ENCODE measurements around the gene COPG1. TPM values are rescaled to one million over a fixed set of nuclear protein-coding genes. Genes with fewer than 3 reads are reported as not detected.

COPG1 gene
- total and polyA plus RNA-seq, 2 of the 13 experiments (the other 11 are each of a cell fraction or from before 2014, with no cell fraction given) = 98.6 to 166 TPM

DNA sequence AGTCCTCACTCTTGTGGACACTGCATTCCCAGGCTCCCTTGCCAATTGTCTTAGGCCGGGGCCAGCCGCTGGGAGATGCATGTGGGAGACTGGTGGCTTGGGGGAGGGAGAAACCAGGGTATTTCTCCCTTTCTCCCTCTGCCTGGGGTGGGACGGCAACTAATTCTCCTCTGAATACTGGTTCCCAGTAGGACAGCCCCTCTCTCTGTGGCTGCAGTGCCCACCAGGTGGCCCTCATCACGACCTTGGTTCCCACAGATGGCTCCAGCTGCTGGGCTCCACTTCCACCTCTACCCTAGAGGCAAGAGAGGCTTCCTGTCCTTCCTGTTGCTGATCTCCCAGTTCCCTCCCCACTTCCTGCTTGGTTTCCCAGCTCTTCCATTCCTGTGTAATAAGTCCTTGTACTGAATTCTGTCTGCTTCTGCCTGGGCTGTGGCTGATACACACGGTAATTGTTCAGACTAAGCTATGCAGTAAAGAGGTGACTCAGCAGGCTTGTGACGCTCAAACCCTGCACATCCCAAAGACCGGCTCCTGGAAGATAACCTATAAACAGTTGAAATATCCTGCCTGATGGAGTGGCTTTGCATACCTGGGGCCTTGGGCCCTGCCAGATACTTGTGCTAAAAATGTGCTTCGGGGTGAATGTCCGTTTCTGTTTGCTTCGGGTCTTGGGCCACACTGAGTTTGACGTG lies 20.4 kb upstream of the COPG1 start (continued):
- TF ChIP-seq, protein P1, sequence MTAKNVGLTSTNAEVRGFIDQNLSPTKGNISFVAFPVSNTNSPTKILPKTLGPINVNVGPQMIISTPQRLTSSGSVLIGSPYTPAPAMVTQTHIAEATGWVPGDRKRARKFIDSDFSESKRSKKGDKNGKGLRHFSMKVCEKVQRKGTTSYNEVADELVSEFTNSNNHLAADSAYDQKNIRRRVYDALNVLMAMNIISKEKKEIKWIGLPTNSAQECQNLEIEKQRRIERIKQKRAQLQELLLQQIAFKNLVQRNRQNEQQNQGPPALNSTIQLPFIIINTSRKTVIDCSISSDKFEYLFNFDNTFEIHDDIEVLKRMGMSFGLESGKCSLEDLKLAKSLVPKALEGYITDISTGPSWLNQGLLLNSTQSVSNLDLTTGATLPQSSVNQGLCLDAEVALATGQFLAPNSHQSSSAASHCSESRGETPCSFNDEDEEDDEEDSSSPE (CRISPR knock-in tag; IDR thresholded peaks at IDR 0.05) = no peak
- no peak for TF ChIP-seq TBP (CRISPR knock-in tag; IDR thresholded peaks at IDR 0.05)
- TF ChIP-seq, protein P2, sequence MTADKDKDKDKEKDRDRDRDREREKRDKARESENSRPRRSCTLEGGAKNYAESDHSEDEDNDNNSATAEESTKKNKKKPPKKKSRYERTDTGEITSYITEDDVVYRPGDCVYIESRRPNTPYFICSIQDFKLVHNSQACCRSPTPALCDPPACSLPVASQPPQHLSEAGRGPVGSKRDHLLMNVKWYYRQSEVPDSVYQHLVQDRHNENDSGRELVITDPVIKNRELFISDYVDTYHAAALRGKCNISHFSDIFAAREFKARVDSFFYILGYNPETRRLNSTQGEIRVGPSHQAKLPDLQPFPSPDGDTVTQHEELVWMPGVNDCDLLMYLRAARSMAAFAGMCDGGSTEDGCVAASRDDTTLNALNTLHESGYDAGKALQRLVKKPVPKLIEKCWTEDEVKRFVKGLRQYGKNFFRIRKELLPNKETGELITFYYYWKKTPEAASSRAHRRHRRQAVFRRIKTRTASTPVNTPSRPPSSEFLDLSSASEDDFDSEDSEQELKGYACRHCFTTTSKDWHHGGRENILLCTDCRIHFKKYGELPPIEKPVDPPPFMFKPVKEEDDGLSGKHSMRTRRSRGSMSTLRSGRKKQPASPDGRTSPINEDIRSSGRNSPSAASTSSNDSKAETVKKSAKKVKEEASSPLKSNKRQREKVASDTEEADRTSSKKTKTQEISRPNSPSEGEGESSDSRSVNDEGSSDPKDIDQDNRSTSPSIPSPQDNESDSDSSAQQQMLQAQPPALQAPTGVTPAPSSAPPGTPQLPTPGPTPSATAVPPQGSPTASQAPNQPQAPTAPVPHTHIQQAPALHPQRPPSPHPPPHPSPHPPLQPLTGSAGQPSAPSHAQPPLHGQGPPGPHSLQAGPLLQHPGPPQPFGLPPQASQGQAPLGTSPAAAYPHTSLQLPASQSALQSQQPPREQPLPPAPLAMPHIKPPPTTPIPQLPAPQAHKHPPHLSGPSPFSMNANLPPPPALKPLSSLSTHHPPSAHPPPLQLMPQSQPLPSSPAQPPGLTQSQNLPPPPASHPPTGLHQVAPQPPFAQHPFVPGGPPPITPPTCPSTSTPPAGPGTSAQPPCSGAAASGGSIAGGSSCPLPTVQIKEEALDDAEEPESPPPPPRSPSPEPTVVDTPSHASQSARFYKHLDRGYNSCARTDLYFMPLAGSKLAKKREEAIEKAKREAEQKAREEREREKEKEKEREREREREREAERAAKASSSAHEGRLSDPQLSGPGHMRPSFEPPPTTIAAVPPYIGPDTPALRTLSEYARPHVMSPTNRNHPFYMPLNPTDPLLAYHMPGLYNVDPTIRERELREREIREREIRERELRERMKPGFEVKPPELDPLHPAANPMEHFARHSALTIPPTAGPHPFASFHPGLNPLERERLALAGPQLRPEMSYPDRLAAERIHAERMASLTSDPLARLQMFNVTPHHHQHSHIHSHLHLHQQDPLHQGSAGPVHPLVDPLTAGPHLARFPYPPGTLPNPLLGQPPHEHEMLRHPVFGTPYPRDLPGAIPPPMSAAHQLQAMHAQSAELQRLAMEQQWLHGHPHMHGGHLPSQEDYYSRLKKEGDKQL (CRISPR knock-in tag; IDR thresholded peaks at IDR 0.05; ENCODE audit: low read depth) = no peak
- TF ChIP-seq, protein P3, sequence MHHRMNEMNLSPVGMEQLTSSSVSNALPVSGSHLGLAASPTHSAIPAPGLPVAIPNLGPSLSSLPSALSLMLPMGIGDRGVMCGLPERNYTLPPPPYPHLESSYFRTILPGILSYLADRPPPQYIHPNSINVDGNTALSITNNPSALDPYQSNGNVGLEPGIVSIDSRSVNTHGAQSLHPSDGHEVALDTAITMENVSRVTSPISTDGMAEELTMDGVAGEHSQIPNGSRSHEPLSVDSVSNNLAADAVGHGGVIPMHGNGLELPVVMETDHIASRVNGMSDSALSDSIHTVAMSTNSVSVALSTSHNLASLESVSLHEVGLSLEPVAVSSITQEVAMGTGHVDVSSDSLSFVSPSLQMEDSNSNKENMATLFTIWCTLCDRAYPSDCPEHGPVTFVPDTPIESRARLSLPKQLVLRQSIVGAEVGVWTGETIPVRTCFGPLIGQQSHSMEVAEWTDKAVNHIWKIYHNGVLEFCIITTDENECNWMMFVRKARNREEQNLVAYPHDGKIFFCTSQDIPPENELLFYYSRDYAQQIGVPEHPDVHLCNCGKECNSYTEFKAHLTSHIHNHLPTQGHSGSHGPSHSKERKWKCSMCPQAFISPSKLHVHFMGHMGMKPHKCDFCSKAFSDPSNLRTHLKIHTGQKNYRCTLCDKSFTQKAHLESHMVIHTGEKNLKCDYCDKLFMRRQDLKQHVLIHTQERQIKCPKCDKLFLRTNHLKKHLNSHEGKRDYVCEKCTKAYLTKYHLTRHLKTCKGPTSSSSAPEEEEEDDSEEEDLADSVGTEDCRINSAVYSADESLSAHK (CRISPR knock-in tag; IDR thresholded peaks at IDR 0.05; ENCODE audit: borderline replicate concordance) = no peak
- TF ChIP-seq, protein P4, sequence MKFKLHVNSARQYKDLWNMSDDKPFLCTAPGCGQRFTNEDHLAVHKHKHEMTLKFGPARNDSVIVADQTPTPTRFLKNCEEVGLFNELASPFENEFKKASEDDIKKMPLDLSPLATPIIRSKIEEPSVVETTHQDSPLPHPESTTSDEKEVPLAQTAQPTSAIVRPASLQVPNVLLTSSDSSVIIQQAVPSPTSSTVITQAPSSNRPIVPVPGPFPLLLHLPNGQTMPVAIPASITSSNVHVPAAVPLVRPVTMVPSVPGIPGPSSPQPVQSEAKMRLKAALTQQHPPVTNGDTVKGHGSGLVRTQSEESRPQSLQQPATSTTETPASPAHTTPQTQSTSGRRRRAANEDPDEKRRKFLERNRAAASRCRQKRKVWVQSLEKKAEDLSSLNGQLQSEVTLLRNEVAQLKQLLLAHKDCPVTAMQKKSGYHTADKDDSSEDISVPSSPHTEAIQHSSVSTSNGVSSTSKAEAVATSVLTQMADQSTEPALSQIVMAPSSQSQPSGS (CRISPR knock-in tag; IDR thresholded peaks at IDR 0.05) = no peak
- TF ChIP-seq, protein P5, sequence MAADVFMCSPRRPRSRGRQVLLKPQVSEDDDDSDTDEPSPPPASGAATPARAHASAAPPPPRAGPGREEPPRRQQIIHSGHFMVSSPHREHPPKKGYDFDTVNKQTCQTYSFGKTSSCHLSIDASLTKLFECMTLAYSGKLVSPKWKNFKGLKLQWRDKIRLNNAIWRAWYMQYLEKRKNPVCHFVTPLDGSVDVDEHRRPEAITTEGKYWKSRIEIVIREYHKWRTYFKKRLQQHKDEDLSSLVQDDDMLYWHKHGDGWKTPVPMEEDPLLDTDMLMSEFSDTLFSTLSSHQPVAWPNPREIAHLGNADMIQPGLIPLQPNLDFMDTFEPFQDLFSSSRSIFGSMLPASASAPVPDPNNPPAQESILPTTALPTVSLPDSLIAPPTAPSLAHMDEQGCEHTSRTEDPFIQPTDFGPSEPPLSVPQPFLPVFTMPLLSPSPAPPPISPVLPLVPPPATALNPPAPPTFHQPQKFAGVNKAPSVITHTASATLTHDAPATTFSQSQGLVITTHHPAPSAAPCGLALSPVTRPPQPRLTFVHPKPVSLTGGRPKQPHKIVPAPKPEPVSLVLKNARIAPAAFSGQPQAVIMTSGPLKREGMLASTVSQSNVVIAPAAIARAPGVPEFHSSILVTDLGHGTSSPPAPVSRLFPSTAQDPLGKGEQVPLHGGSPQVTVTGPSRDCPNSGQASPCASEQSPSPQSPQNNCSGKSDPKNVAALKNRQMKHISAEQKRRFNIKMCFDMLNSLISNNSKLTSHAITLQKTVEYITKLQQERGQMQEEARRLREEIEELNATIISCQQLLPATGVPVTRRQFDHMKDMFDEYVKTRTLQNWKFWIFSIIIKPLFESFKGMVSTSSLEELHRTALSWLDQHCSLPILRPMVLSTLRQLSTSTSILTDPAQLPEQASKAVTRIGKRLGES (CRISPR knock-in tag; IDR thresholded peaks at IDR 0.05; ENCODE audit: borderline replicate concordance) = no peak
- TF ChIP-seq GABPA (IDR thresholded peaks at IDR 0.05; ENCODE audit: low read depth, low read length) = peak; percentile 54
- peak; percentile 84 for TF ChIP-seq GABPA (CRISPR knock-in tag; IDR thresholded peaks at IDR 0.05; ENCODE audit: low read depth)
- TF ChIP-seq ARID2 (CRISPR knock-in tag; IDR thresholded peaks at IDR 0.05; ENCODE audit: borderline replicate concordance) = no peak
- TF ChIP-seq FOXM1 (CRISPR knock-in tag; IDR thresholded peaks at IDR 0.05) = no peak
- TF ChIP-seq, protein P6, sequence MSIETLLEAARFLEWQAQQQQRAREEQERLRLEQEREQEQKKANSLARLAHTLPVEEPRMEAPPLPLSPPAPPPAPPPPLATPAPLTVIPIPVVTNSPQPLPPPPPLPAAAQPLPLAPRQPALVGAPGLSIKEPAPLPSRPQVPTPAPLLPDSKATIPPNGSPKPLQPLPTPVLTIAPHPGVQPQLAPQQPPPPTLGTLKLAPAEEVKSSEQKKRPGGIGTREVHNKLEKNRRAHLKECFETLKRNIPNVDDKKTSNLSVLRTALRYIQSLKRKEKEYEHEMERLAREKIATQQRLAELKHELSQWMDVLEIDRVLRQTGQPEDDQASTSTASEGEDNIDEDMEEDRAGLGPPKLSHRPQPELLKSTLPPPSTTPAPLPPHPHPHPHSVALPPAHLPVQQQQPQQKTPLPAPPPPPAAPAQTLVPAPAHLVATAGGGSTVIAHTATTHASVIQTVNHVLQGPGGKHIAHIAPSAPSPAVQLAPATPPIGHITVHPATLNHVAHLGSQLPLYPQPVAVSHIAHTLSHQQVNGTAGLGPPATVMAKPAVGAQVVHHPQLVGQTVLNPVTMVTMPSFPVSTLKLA (IDR thresholded peaks at IDR 0.05) = no peak
- no peak for TF ChIP-seq SPEN (CRISPR knock-in tag; IDR thresholded peaks at IDR 0.05; ENCODE audit: low read depth)
